VCaP (cell line): ENCODE measurements around the gene SUMF2.
"Not testable (repeated sequence)": the region's sequence is repeated elsewhere in the genome, so short reads cannot be mapped to it uniquely, and the experiment has no call there.

Source experiments
- H3K27ac ChIP-seq: fragments of 450-650 bp; 2 replicates; pipeline ENCODE4 v1.5.1; 2017
- TF ChIP-seq, protein P1 (sequence below): fragments of 450-650 bp; conservative IDR thresholded peaks from 2 replicates; pipeline ENCODE4 v1.5.1; 2017; ENCODE audit warnings: mild to moderate bottlenecking, moderate library complexity

SUMF2 gene

DNA sequence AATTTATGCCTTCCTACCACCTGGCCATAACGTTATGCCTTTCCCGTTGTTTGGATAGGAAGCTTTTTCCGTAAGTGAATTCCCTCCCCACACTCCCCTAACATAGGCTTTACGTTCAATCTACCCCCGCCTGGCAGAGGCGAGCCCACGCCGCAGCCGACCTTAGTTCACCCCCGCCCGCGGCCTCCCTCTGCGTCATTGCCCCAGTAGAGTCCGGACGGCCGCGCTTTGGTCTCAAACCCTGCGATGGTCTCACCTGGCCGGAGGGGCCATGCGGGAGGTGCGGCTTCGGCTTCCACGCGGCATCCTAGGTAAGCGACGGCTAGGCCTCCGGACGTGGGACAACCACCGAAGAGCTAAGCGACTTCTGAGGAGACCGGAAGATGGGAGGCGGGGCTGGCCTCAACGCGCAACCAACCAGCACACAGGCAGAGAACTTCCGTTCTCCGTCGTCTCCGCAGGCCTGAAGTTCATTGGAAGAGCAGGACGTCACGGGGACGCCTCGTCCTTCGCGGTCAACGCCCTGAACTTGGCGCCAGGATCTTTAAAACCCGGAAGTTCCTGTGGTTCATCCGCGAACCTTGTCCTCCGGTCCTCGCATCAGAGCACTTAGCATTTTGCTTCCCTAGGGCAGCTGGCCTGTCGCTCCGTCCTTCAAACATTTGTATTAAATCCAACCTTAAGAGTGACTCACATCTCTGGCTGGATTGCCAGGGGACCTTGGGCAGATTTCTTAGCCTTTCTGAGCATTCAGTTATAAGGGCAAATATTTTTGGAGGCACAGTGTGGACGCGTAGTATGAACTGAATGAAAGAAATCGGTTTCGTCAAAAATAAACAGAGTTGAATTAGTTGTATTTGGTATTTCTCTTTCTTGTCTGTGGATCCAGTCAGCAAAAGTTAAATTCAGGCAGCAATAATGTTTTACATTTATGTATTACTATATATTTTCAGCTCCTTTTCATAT lies 42.3 kb downstream of the SUMF2 start, which contains the start of gene CHCHD2:
TSS of gene CHCHD2 (minus strand) at position 369 of the 966 bp plus-strand sequence. CDS start at position 306, 63 bp downstream.
- TF ChIP-seq, protein P1, sequence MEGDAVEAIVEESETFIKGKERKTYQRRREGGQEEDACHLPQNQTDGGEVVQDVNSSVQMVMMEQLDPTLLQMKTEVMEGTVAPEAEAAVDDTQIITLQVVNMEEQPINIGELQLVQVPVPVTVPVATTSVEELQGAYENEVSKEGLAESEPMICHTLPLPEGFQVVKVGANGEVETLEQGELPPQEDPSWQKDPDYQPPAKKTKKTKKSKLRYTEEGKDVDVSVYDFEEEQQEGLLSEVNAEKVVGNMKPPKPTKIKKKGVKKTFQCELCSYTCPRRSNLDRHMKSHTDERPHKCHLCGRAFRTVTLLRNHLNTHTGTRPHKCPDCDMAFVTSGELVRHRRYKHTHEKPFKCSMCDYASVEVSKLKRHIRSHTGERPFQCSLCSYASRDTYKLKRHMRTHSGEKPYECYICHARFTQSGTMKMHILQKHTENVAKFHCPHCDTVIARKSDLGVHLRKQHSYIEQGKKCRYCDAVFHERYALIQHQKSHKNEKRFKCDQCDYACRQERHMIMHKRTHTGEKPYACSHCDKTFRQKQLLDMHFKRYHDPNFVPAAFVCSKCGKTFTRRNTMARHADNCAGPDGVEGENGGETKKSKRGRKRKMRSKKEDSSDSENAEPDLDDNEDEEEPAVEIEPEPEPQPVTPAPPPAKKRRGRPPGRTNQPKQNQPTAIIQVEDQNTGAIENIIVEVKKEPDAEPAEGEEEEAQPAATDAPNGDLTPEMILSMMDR: no peak
- H3K27ac ChIP-seq: peak within 1 kb of the TSS; percentile 90

DNA sequence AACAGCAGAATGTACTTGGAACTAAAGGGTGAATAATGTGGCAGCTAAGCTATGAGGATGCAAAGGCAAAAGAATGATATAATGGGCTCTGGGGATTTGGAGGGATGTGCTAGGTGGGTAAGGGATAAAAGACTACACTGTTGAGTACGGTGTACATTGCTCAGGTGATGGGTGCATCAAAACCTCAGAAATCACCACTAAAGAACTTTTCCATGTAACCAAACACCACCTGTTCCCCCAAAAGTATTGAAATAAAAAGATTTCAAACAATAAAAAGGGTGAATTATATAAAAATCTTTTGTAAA lies 43.8 kb downstream of the SUMF2 start:
- TF ChIP-seq, protein P1: no peak
- H3K27ac ChIP-seq: no peak overlapping the region

DNA sequence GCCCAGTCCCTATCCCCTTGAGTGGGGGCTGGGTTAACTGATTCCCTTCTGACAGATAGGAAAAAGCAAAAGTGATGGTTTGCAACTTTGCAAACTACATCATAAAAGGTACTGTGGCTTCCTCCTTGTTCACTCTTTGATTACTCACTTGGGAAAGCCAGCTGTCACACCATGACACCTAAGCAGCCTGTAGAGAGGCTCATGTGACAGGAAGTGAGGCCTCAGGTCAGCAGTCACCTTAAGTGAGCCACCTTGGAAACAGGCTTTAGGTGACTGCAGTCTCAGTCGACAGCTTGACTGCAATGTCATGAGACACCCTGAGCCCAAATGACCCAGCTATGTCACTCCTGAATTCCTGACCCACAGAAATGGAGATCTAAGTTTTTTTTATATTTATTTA lies 46.5 kb downstream of the SUMF2 start:
- H3K27ac ChIP-seq: no peak overlapping the region
- TF ChIP-seq, protein P1: no peak

DNA sequence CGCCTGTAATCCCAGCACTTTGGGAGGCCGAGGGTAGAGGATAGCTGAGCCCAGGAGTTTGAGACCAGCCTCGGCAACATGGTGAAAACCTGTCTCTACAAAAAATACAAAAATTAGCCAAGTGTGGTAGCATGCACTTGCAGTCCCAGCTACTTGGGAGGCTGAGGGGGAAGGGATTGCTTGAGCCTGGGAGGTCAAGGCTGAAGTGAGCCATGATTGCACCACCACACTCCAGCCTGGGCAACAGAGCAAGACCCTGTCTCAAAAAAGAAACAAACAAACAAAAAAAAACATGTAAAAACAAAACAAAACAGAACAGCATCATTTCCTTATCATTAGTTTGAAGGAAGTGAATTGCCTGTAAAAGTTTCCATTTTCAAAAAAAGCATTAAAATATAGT lies 48.2 kb downstream of the SUMF2 start:
- not testable (repeated sequence) for H3K27ac ChIP-seq

DNA sequence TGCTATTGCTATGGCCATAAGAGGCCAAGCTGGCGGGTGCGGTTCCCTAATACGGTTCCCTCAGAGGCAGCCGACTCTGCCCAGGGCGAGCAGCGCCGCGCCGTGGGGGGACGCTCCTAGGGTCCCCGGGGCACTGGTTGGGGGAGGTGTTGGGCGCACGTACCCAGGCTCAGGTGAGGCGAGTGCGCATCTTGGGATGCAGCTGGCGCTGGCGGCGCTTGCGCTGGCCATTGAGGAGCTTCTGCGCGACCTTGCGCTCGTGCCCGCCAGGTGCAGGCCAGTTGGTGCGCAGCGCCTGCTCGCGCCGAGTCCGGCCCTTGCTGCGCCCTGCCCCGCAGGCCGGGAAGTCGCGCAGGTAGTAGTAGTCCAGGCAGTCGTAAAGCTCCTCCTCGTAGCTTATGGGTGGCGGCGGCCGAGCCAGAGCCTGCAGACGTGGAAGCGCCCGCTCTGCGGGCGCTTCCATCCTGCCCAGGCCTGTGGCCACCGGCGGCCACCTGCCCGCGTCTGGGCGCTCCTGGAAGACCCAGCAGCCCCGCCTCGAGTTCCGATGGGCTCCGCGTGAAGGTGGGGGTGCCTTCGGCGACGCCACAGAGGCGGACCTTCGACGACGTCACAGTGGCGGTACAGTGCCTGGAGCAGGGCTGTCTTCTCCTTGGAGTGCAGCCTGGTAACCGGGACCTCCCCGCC lies 51.9 kb downstream of the SUMF2 start, which contains the start of gene NUPR2:
TSS of gene NUPR2 (minus strand) at position 566 of the 687 bp plus-strand sequence. CDS start at position 463, 103 bp downstream.
- TF ChIP-seq, protein P1: peak; percentile 16; the same call in 1 of the 2 replicates
- H3K27ac ChIP-seq: peak within 1 kb of the TSS; percentile 44

DNA sequence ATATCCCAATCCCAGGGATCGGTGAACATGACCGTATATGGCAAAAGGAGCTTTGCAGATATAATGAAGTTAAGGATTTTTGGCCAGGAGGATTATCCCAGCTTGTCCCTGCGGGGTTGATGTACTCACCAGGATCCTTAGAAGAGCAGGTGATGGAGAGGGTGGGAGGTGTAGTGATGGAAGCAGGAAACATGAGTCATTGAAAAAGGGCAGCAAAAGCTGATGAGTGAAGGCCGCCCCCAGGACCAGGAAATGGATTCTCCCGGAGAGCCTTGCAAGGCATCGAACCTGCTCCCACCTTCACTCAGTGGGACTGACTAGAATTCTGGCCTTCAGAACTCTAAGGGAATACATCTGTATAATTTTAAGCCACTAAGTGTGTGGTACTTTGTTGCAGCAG lies 57.4 kb downstream of the SUMF2 start:
- TF ChIP-seq, protein P1: no peak
- H3K27ac ChIP-seq: no peak overlapping the region

DNA sequence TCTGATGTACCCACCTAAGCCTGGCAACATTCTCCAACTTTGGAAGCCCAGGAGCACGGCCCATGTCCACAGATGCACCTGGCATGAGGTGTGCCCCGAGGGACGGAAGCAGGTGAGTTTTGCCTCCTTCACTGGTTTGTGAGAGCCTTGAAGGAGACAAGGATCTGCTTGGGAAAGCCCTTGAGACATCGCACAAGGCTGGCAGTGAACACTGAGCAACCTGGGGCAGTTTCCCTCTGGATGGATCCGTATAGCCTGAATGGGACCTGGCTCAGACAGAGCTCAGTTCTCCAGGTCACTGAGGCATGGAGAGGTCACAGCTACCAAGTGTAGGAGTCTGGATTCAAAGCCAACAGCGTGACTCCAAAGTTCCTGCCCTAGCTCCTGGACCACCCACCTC lies 60.9 kb downstream of the SUMF2 start:
- no peak overlapping the region for H3K27ac ChIP-seq
- TF ChIP-seq, protein P1: no peak
